Measurements from ENCODE around the gene MYRIP. TPM values are rescaled to one million over a fixed set of nuclear protein-coding genes. Genes with fewer than 3 reads are reported as not detected.

MYRIP gene
- total RNA-seq, 4 donors from 2014 or later, result 2.4 to 9.8 (median 4.4) TPM

GRCh38 chr3:39981547-39982184 is 172.3 kb downstream of the MYRIP start:
- no peak for TF ChIP-seq CTCF (IDR thresholded peaks at IDR 0.05; ENCODE audit: low read depth)

GRCh38 chr3:39982665-39983357 is 173.4 kb downstream of the MYRIP start:
- no peak for TF ChIP-seq CTCF (IDR thresholded peaks at IDR 0.05; ENCODE audit: low read depth)

- no peak for TF ChIP-seq CTCF (IDR thresholded peaks at IDR 0.05; ENCODE audit: low read depth)
Measured at GRCh38 chr3:39989746-39990145, 180.3 kb downstream of the MYRIP start.

GRCh38 chr3:39990532-39990931 is 181.1 kb downstream of the MYRIP start:
- no peak for TF ChIP-seq CTCF (IDR thresholded peaks at IDR 0.05; ENCODE audit: low read depth)

GRCh38 chr3:40008796-40009195 is 199.4 kb downstream of the MYRIP start:
- no peak for TF ChIP-seq CTCF (IDR thresholded peaks at IDR 0.05; ENCODE audit: low read depth)

GRCh38 chr3:40009991-40010390 is 200.6 kb downstream of the MYRIP start:
- no peak for TF ChIP-seq CTCF (IDR thresholded peaks at IDR 0.05; ENCODE audit: low read depth)

- no peak for TF ChIP-seq CTCF (IDR thresholded peaks at IDR 0.05; ENCODE audit: low read depth)
Measured at GRCh38 chr3:40012381-40012780, 203.0 kb downstream of the MYRIP start.
